Measurements from ENCODE around the gene FUT9.

The FUT9 gene

DNA sequence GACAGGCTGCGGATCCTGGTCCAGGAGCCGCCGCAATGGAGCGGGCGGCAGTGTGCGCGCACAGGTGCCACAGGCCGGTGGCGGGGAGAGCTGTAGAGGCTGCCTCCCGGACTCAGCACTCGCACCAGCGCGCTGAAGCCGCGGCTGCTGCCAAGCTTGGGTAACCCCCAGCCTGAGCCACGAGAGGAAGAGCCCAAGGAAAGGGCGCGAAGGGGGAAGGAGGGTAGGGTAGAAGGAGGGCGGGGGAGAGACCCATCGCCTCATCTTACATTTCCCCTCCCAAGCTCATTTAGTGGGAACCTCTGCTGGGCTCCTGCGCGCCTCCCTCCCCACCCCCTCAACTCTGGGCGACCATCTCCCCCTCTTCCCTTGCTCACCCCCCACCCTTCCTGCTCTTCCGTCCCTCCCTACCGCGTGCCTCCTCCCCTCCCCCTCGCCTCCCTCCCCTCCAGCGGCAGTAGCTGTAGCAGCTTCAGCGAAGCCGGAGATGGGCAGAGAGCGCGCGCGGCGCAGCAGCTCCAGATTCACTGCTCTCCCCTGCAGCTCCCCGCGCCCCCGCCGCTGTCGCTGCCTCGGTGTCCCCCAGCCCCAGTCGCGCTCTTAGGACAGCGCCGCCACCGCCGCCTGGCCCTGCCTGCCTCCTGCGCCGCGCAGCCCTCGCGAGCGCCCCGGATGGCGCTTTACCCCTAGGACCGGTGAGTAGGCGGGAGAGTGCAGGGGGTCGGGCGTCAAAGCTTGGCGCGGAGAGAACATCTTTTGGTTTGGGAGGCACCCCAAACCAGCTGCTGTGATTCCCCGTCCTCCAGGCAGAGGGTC, at the start of gene FUT9:
FUT9 (plus strand) TSS at position 457 of the 816 bp plus-strand sequence. CDS start 187,182 bp downstream, outside the sequence.
- DNase-seq, result peak; percentile 81

DNA sequence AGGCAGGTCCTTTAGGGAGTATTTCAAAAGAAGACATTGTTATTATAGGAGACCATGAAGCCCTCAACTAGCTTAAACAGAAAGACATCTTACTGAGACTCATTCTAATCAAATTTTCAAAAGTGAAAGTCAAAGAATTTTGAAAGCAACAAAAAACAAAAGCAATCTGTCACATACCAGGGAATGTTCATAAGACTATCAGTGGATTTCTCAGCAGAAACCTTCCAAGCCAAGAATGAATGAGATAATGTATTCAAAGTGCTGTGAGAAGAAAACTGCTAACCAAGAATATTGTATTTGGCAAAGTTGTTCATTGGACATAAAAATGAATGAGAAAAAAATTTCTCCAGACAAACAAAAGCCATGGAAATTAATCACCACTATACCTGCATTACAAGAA, 48.2 kb upstream of the FUT9 start:
- no peak for DNase-seq

DNA sequence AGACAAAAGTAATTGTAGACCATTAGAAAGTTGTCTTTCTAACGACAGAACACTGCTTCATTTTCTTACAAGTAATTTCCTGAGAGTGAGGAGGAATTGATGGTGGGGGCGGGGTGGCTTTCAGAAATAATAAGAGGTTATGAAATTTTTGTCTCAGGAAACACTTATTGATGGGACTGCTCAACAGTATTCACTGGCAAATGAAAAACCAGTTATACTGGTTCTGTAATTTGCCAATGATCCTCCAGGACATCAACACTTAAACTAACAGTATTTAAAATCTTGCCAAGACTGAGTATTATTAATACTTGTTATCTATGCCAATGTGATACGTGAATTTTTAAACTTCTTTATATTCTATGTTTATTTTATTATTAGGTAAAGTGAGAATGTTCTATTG, 41.8 kb upstream of the FUT9 start:
- no peak for DNase-seq

DNA sequence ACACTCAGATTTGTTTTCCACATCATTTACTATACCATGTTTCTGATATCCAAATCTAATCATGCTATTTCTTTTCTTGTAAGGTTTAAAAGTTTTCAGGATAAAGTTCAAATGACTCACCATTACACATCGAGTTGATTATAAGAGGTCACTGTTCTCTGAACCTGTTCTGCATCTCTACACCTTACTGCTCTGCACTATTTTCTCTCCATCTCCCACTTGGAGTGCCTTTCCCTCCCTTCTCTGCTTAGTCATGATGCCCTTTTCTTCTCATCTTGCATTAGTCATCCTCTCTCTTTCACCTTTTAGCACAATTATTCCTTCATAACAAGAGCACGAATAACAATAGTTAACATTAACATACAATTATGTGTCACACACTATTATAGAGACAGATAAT, 37.5 kb upstream of the FUT9 start:
- DNase-seq, result no peak

DNA sequence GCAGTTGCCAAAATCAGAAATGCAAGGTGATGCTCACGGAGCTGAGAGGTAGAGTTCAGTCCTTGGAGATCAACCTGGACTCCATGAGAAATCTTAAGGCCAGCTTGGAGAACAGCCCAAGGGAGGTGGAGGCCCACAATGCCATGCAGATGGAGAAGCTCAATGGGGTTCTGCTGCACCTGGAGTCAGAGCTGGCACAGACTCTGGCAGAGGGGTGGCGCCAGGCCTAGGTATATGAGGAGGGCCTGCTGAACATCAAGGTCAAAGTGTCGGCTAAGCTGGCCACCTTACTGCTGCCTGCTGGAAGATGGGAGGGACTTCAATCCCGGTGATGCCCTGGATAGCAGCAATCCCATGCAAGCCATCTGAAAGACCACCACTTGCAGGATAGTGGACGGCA, 23.9 kb upstream of the FUT9 start:
- no peak for DNase-seq

DNA sequence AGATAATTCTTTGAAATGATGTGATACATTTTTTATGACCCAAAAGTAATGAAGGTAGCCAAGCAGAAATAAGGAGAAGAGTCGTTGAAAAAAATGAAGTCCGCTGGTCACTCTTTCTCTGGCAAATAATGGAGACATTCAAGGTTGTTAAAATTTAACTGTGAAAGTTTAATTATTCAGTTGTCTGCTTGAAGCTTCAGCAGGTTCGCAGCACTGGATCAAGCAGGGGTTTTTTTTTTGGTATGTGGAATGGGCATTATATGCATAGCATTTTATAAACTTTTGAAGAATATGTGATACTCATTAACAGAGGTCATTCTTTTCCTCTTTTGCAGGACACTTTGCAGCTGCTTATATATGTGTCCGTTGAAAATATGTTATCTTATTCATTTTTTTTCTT, 21.6 kb upstream of the FUT9 start:
- no peak for DNase-seq

DNA sequence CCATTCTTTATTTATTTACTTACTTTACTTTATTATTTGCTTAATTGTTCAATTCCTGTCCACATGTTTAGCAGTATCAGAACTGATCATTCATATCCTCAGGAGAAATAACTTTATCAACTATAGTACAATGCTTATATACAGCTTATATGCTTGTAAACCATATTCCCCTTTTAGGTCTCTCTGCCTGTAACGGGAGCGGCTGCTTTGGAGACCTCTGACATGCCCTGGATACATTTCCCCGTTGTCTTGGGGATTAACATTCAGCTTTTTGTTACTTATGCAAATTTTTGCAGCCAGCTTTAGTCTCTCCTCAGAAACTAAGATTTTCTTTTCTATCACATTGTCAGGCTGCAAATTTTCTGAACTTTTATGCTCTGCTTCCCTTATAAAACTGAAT, 17.6 kb upstream of the FUT9 start:
- no peak for DNase-seq

DNA sequence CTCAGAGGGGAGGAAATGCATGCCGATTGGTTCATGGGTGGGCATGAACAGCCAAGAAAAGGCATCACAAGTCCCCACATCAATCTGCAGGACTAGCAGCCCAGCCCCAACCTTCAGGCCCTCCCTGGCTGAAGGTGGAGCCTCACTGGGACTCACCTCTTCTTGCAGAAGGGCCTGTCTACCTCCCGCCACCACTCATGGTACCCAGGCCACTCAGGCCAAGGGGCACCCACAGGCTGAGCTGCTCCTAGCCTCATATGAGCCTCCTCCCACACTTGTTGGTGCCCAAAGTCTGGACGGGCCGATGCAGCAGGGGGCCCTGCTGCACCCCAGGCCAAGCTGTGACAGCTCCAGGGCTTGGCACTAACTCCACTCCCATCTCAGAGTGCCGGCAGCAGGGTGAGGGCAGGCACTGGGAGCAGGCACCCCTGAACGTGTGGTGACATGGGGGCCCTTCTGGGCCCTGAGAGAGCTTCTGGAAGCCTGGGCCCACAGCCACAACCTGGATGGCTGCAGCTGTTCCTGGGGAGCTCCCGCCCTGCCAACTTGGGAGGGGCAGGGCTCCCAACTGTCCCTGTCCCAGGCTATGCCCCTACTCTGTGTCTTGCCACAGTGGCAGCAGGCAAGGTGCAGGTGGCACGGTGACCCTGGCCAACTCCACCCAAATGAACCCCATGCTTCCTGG, 13.7 kb upstream of the FUT9 start:
- DNase-seq, result no peak

DNA sequence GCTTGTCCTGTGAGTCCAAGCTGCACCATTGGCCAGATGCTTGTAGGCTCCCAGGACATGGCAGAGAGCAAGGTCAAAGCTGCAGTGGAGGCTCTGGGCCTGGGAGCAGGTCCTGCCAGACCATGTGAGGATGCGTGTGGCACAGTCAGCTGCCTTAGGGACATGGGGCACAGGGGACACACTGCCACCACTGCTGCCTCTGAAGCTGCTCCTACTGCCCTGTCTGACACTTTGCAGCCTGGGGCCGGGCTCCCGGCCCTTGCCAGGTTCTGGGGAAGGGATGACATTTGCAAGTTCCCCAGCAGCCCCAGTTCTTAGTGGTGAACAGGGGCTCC, 13.2 kb upstream of the FUT9 start:
- DNase-seq, result no peak

DNA sequence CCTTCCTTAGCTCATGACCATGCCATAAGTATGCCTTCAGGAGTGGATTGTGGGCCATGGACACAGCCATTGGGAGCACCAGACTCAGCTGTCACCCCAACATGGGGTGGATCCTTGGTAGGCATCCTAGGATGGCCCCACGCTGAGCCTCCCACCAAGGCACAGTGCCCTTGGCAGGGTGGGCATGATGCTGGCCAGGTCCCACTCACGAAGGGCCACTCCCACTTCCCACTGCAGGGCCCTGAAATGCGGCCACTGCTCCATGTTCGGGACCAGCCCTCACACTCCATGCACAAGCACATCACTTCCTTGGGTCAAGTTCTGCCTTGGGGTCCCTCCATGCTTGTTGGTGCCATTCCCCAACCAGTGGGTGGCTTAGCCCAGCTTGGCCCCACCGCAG, 12.9 kb upstream of the FUT9 start:
- no peak for DNase-seq

DNA sequence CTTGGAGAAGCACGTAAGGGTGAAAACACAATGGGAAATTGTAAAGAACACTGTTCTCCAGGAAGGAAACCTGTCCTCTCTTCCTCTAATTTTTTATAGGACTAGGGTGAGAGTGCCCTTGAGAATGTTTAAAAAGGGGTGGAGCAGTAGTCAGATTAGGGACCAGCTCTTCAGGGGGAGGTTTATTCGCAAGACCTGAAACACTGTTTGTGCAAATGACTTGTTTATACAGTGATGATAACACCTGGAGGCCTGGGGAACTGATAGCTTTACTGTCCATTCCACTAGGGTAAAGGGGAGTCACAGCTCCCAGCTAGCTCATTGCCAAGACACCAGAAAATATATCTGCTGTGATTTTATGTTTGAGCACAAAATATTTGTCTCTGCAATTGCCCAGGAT, 8.1 kb upstream of the FUT9 start:
- no peak for DNase-seq

DNA sequence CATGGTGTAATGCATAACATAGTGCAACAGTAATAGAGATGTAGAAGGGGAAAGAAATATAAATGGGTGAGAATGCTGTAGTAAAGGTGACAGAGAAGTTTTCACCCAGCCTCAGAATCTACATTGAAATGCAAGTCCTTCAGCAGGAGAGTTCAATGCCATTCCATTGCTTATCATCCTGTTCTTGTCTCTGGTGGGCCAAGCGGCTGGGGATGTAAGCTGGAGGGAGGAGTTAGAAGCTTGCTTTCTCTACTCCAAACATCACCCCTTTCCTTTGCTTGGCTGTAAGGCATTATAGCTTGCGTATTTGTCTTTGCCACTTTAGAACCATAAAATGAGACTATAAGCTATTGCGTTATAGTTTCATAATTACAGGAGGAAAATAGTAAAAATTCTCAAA, 2.2 kb upstream of the FUT9 start:
- no peak for DNase-seq

DNA sequence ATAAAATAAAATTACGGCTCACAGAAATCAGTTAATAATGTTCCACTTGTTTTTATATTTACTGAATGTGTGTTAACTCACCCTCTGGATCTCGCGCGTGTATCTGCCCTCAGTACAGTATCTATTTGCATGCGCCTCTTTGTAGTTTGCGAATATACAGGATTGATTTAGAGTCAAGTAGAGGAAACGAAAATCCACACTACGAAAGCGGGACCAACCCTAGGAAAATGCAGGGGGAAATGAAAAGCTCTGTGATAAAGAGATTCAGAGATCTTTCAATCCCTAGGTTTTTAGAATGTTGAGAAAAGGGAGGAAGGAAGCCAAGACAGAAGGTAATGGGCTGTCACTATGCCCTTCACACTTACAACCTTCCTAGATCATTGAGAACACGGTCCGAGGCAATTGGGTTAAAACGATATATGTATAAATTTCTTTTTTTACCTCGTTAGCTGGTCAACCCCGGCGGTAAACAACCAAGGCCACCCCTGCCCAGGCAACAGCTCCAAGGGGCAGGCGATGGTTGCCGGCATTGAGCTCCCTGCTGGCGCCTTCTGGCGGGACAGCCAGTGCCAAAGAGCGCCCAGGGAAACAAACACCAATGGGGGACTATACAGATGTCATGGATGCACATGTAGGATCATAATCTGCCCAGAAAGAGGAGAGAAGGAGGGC, 792 bp upstream of the FUT9 start:
- DNase-seq, result no peak

DNA sequence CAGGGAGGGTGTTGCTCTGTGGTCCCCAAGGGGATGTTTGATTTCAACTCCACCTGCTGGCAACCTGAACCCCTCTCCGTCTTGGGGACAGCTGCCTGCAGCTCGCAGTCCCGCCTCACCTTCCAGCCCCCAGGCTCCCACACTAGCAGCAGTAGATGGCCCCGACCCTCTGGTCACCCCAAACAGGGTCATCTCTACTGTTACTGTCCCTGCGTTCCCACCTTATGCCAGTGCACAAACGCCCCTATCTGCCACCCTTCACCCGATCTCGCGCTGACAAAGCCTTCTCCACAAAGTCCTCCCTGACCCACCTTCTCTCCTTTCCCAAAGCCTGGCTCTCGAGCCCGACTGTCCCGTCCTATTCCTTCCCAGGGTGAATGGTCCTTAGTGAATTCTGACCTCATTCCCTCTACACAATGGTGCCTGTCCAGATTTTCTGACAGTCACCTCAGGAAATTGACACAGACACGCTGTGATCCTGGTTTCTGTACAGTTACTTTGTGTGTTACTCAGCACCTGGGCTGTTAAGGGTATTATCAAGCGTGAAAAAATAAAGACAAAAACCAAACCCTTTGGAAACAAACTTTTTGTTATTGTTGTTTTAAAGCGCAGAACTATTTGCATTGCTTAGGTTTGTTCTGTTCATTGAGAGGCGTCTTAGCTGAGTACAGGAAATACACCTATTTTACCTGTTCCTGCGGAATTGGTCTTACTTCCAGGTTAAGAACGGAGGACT, 728 bp downstream of the FUT9 start:
- DNase-seq, result no peak

DNA sequence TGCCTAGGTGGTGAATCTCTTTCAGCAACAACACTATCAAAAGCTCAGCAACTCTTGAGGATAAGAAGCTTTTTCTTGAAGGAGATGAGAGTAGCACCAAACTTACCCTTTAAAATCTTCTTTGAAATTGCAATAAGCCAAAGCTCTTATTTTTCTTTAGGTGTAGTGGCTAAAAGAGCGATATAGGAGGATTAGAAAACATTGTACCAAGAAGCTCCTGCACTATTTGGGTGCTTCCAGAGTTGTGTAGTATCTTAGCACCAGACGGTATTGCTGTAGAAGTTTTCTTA, 1.2 kb downstream of the FUT9 start:
- DNase-seq, result no peak

DNA sequence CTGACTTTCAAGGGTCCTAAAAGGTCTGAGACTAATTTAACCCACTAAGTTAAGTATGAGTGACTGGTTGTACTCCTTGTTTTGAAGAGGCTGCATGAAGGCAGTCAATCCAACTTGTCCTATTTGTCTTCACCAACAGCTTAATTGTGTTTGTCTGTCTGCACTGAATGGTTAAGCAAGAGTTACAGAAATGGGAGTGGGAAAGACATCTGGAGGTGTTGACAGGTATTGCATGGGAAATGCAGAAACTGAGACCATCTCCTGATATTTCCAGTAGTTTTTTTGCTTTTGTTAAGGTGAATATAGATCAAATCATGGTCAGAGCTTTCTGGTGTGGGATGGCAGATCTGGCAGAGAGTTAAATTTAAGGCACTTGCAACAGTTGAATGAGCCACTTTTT, 6.5 kb downstream of the FUT9 start:
- DNase-seq, result no peak

DNA sequence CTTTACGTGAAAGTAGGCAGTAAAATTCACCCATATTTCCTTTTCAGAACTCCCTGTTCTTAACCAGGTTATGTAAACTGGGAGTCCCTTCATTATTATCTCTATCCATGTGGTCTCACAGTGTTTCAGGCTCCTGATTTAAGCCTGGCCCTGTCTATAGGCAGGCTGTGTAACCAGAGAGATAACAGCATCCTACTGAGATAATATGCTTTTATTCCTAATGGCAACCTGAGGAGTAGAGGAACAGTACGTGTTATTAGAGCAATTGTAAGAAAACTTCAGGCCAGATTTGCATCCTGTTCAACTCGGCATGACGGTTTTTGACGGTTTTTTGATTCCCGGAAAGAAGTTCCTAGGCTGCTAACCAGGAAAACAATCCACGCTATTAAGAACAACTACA, 16.9 kb downstream of the FUT9 start:
- no peak for DNase-seq

DNA sequence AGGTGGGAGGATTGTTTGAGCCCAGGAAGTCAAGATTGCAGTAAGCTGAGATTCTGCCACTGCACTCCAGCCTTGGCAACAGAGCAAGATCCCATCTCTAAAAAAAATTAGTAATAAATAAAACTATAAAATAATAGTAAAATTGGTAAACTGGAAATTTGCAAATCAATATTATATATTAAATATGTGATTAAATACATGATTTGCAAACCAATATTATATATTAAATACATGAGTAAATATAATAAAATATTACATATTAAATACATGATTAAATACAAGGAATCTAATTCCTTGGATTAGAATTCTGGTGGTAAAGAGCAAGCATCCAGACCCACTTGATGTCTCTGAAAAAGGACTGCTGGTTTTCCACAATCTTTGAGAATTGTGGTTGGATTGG, 35.8 kb downstream of the FUT9 start:
- no peak for DNase-seq

DNA sequence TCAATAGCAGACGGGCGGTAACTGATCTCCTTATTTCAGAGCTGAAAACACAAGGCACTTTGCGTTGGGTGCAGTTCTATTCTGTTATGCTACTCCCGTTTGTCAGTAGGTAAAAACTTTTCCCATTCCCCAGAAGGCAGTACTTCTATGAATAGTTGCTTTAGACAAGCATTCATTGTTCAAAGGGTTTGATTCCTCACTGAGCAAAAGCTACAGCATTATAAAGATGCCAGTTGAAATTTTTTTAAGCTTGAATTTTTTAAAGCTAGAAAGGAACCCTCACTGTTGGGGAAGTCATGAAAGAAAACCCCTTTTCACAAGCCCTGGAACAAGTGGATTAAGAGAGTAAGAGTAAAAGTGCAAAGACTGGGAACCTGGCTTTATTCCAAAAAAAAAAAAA, 42.3 kb downstream of the FUT9 start:
- DNase-seq, result no peak

DNA sequence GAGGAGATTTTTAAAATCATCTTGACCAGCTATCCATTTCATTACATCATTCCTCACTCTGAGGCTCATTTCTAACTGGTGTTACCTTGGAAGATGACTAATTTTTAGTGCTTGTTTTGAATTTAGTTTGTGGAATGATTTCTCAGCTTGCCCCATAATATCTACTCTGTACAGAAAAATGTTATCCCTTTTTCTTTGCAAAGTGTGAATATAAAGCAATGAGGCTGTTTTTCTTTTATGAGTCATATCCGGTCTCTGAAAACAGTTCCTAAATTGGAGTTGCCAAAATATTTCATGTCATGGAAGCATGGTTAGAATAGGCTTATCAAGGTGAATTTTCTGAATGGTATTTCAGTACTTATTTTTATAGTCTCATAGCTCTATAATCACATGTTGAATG, 43.8 kb downstream of the FUT9 start:
- no peak for DNase-seq

DNA sequence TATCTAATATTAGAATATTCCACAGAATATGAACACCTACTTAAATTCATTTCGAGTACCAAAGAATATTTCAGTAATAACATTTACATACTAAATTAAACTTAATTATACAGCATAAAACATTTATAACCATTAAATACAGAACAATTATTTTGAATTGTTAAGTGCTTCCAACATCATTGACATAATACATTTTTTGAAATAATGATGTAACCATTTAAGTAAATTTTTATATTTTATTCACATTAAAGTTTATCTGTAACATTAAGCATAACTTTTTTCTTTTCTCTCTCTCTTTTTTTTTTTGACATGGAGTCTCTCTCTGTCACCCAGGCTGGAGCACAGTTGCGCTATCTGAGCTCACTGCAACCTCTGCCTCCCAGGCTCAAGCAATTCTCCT, 44.5 kb downstream of the FUT9 start:
- DNase-seq, result no peak

DNA sequence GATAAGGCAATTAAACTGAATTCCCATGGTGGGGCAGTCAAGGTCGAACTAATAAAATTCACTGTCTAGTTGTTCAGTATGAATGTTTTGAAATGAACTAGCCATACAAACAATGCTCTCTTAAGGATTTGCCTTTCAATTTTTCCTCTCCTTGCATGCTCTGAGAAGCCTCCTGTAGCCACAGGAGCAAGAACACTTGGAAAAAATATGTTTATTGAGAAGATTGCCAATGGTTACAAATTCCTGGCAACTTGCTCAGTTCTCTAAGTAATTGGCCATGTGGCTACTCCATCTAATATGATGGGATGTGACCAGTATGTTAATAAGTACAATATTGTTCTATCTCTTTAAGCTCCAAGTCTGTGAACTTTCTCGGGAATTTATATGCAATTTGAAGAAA, 49.4 kb downstream of the FUT9 start:
- no peak for DNase-seq

DNA sequence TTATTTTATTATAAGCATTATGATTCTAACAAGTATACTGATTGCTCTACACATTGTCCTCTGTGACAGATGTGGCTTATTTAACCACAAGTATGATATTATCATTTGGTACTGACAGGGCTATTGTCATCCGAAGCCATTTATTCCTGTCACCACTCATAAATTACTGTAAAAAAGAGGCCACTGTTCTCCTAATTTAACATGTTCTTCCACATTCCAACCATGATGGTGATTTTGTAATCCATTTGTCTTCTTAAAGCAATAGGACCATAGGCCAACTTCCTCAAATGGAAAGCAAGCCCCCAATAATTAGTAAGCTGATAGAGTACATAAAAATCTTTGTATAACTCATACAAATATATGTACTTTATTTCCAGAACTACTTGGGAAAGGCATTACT, 50.6 kb downstream of the FUT9 start:
- no peak for DNase-seq

DNA sequence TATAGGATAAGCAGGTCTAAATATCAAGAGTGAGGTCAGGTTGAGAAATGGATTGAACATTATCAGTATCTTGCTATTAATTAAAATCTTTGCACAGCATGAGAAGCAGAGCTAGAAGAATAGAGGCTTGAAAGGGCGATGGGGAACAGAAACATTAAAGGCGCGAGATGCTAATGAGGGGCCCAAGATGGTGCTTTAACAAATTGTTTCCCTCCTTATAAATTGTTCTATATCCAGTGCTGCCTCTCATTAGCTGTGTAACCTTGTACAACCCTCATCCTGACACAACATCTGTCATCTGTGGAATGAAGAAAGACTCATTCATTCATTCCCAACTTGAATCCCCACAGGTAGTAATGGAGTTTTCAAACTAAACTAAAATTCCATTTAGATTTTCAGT, 57.8 kb downstream of the FUT9 start:
- no peak for DNase-seq

All from NCI-H187 treated with DMSO at 0.1 percent for 48 hours (cell line).